HG02588 (cell line): Measurements from ENCODE around the gene ATL1.
"Not testable (repeated sequence)": the region's sequence is repeated elsewhere in the genome, so short reads cannot be mapped to it uniquely, and the experiment has no call there.

Experiments
- ATAC-seq: cut with Tn5 transposase; IDR thresholded peaks from one replicate; pipeline ENCODE4 v1.9.1; 2021; ENCODE audit warnings: mild to moderate bottlenecking, moderate library complexity; ENCODE audit not compliant: unreplicated experiment

ATL1 gene

DNA sequence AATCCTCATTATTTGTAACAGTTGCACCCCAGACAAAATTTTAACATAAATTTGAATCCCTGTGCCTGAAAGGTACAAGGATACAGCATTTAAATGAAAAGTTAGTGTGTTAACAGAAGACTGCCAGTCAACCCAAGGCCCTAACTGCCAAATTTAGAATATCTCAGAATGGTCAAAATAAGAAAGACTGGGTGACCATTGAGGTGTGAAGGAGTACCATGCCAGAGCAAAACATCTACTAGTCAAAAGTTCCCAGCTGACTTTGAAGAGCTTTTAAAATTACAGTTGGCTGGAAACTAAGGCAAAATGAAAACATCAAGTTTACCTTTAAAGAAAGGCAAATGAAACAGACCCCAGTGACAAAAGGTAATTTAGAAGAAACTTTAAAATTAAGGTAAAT, 89.7 kb downstream of the ATL1 start:
- ATAC-seq: no peak

DNA sequence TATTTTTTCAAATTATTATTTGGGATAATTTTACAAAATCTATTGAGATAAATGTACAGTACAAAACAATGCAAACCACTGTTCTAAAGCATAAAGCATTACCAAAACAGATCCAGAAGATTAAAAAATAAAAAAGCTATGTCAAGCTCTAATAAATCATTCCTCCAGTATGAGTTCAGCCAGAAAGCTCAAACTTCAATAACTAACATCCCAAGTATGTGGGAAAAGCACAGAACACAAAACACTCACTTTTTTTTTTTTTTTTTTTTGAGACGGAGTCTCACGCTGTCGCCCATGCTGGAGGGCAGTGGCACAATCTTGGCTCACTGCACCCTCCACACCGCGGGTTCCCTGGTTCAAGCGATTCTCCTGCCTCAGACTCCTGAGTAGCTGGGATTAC, 96.8 kb downstream of the ATL1 start:
- ATAC-seq: no peak

- no peak for ATAC-seq
Measured at GRCh38 chr14:50657753-50658152, 97.8 kb downstream of the ATL1 start.

DNA sequence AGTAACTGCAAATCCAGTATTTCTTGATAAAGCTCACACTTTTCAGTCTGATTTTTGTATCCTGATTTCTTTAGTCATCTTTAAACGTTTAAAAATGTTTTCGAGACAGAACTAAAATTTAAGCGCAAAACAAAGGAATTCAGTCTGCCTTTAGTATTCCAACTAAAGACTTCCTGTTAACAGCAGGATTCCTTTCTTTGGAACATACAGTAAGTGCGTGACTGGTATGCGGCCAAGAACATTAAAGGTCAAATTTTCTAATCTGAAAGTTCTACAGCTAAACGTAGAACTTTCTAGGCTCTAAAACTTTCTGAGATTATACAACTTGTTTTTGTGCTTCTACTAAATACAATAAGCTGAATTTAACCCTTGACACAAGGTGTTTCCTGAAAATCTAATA, 98.3 kb downstream of the ATL1 start:
- ATAC-seq: no peak

GRCh38 chr14:50659327-50659974, 99.5 kb downstream of the ATL1 start:
- no peak for ATAC-seq

DNA sequence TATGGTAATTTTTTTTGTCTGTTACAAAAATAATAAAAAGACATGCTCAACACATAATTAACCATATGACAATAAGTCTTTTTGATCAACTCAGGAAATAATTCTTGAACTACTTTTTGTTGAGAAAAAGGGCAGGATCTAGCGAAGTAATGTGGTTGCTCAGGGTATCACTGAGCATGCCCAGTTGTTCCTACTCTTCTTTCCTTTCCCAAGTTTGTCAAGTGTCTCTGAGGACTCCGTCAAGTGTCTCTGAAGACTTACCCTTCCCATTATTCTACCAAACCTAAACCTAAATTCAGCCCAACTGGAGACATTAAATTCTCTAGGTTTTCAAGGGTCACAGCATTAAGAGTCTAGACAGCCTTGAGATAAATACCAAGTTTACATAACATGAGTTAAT, 104.6 kb downstream of the ATL1 start:
- ATAC-seq: not testable (repeated sequence)

DNA sequence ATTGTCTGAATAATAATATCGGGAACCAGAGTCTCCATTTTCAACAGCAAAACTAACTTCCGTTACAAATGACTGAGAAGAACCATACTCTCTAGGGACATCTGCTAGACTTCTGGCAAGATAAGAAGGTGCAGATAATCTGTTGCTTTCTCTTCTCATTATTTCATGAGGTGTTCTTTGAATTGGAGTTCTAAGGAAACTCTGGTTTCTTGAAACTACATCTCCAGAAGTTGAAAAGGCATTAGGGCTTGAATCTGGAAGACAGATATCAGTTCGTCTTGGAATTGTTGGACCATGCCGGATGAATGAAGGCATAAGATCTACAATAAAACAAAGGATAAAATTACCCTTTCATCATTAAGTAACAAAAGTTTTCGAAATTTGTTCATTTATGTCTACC, 105.4 kb downstream of the ATL1 start:
- not testable (repeated sequence) for ATAC-seq

GRCh38 chr14:50666772-50667683, 107.1 kb downstream of the ATL1 start:
- no peak for ATAC-seq

DNA sequence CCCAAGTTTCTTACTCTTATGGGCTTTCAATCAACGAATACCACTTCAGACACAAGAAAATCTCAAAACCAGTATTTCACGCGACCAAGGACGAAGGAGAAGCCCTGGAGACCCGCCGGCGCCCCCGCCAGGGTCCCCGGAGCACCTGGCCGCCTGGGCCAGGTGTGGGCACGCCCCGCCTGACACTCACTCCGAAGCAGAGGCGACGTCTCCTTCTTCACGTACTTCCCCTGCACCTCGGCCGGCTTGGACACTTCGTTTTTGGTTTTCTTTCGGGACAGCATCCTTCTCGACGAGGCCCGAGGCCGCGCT, 107.7 kb downstream of the ATL1 start:
- ATAC-seq: peak; percentile 36

- ATAC-seq: peak; percentile 58
Measured at GRCh38 chr14:50667996-50668825, 108.3 kb downstream of the ATL1 start, which contains the start of gene SAV1. SAV1 (minus strand) TSS chr14:50668306; CDS start chr14:50667967, 339 bp downstream.

DNA sequence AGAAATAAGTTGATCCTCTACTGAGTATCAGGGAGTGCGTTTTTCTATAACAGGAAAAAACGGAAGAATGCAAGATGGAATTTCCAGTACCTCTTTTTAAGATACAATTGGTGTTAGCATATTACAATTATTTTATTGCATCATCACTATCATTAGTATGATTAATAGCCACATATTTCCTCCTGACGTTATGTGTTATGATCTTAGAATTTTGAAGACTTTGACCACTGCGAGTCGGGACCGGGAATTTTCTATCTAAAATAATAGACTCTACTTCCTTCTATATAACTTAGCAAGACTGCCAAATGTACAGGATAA, 108.8 kb downstream of the ATL1 start:
- no peak for ATAC-seq

GRCh38 chr14:50669441-50669986, 109.6 kb downstream of the ATL1 start:
- no peak for ATAC-seq

DNA sequence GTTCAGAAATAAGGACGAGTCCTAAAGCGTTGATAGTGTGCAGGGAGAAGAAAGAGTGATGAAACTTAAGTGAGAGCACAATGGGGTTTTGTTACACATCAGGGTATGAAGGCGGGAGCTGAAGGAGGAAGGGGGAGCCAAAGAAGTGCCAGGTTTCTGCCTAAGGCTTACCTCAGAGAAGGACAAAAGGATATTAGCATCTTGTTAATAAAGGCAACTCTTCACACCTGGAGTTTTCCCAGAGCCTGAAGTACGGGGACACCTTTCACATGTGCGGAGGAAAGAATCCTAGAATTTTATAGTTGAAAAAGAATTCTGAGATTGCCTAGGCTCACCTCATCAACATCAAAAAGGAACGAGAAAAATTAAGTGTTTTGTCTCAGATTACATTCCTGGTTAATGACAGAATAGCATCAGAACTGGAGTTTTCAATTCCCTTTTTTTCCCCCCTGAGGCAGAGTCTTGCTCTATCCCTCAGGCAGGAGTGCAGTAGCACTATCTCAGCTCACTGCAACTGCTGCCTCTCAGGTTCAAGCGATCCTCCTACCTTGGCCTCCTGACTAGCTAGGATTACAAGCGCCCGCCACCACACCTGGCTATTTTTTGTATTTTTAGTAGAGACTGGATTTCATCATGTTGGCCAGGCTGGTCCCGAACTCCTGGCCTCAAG, 110.4 kb downstream of the ATL1 start:
- no peak for ATAC-seq

GRCh38 chr14:50670866-50671256, 110.9 kb downstream of the ATL1 start:
- ATAC-seq: no peak

DNA sequence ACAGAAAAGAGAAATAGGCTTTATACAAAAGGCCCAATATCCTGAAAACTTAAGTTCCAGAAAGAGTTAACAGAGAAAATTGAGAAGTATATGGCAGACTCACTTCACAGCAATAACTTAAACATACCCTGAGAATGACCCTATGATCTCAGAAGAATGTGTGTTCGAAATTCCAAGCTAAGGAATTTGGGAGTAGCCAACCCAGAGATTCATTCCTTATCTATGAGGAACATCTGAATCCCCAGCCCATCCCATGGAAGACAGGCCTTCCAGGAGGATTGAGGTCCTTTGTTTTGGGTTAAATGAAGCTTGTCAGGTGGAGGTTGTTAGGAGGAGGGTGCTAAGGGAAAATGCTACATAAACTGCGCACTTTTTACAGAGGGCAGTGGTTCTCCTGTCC, 115.7 kb downstream of the ATL1 start:
- no peak for ATAC-seq

DNA sequence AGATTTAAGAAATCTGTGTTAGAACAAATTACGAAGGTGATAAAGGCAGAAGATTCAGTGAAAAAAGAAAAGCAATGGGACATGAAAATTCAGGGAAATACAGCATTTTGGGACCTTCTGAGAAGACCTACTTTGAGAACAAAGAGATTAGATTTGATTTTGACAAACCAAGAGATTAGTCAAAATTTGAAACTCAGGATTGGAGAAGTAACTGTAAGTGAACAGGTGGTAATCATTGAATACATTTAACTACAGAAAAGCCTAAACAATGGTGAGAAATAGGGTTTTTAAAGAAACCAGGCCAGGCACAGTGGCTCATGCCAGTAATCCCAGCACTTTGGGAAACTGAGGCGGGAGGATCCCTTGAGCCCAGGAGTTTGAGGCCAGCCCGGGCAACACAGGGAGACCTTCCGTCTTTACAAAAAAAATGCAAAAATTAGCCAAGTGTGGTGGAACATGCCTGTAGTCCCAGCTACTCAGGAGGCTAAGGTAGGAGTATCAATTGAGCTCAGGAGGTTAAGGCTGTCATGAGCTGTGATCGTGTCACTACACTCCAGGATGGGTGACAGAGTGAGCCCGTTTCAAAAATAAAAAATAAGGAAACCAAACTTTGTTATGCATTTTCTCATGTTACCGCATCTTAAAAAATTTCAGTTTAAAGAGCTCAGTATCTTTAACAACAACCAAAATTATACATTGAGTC, 117.0 kb downstream of the ATL1 start:
- ATAC-seq: peak; percentile 49

- ATAC-seq: peak; percentile 54
Measured at GRCh38 chr14:50677527-50678063, 117.7 kb downstream of the ATL1 start.

DNA sequence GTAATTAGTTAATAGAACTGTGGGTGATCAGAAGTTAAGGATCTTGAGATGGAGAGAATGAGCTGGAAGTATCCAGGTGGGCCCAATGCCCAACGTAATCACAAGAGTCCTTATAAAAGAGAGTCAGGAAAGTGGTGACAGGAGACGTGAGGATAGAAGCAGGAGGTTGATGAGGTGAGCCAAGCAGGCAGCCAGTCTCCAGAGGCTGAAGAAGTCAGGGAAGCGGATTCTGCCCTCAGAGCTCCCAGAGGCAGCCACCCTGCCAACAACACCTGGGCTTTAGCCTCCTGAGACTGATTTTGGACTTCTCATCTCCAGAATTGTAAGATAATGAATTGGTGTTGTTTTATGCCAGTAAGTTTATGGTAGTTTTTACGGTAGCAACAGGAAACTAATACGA, 118.2 kb downstream of the ATL1 start:
- ATAC-seq: no peak

DNA sequence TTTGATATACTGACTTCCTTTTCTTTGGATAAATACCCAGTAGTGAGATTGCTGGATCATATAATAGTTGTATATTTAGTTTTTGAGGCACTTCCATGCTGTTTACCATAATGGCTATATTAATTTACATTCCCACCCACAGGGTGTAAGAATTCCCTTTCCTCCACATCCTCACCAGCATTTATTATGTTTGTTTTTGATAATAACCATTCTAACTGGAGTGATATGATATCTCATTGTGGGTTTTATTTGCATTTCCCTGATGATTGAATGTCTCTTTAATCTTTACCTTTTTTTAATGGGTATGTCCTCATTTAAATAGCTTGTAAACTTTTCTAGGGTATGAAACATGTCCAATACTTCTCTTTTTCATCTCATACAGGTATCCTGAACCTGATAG, 119.7 kb downstream of the ATL1 start:
- no peak for ATAC-seq
